NT2/D1 (cell line): Measurements from ENCODE around the gene SCG5.

ENCODE experiments used
- SUZ12 ChIP-seq: IDR thresholded peaks from 2 replicates; pipeline ENCODE4 v1.6.1; 2011; ENCODE audit not compliant: insufficient read length, insufficient read depth; ENCODE audit errors: extremely low read depth
- YY1 ChIP-seq: IDR thresholded peaks from 2 replicates; pipeline ENCODE4 v1.6.1; 2011; ENCODE audit not compliant: insufficient read length, insufficient read depth
- ZNF274 ChIP-seq: IDR thresholded peaks from 2 replicates; pipeline ENCODE4 v1.6.1; 2011; ENCODE audit warnings: mild to moderate bottlenecking, low read depth, low read length

GRCh38 chr15:32718227-32718820 lies 76.8 kb downstream of the SCG5 start:
- TF ChIP-seq SUZ12 = peak; percentile 43
- no peak for TF ChIP-seq YY1
- TF ChIP-seq ZNF274 = no peak
